Fibroblast of pulmonary artery (primary cell): Measurements from ENCODE around the gene ETS2.
A peak's percentile ranks its signal among the peaks of the same experiment; 100 is the strongest.

Source experiments
- DNase-seq: peaks from one replicate; pipeline ENCODE4 v3.0.0-alpha.2; 2010; ENCODE audit warnings: low read depth
- H3K4me3 ChIP-seq: replicated peaks from 2 replicates; pipeline ENCODE4 v1.5.1; 2011; ENCODE audit warnings: low read depth, mild to moderate bottlenecking, control low read depth, low read length, moderate library complexity
- CTCF ChIP-seq: IDR thresholded peaks from 2 replicates; pipeline ENCODE4 v1.5.1; 2011; ENCODE audit warnings: mild to moderate bottlenecking, control low read depth, low read length, inconsistent platforms; ENCODE audit errors: missing control alignments

Gene ETS2

GRCh38 chr21:38794978-38795377, 10.8 kb upstream of the ETS2 start:
- no peak overlapping the region for H3K4me3 ChIP-seq
- no peak for TF ChIP-seq CTCF
- no peak for DNase-seq

DNA sequence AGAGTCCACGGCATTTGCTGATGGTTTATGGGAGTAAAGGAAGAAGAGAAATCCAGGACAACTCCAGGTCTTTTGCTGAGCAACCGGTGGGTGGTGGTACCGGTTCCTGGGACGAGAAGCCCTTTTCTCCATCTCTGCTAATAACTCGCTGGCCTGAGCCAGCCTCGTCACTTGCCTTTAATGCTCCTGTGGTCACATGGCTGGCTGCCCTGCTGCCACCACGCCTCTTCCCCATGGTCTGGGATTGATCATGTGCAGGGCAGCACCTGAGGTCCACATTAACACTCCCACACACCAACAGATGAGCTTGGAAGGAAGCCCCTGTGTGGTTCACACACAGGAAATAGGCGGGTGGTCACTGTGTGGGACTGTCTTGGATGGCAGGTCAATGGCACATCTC, 10.3 kb upstream of the ETS2 start:
- DNase-seq: no peak
- no peak for TF ChIP-seq CTCF
- no peak overlapping the region for H3K4me3 ChIP-seq

DNA sequence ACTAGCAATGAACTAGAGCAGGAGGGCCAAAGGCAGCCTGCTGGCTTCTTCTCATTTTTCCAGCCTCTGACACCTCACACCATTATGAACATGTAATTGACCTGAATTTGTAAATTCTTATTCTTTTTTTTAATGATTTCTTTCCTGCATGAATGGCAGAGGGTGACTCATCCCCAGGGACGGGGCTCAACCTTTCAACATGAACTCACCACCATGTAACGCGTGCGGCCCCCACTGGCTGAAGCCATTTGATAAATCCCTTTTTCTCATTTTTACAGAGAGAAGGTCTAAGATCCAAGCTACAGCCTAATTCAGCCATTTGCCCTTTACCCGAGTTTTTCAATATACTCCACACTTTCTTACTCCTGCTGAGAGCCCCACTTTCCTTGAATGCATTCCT, 9.3 kb upstream of the ETS2 start:
- H3K4me3 ChIP-seq: no peak overlapping the region
- peak; percentile 63 for DNase-seq
- peak; percentile 11 for TF ChIP-seq CTCF

GRCh38 chr21:38797470-38797869, 8.3 kb upstream of the ETS2 start:
- no peak for DNase-seq
- no peak for TF ChIP-seq CTCF

GRCh38 chr21:38798081-38798480, 7.6 kb upstream of the ETS2 start:
- DNase-seq: no peak
- H3K4me3 ChIP-seq: no peak overlapping the region
- no peak for TF ChIP-seq CTCF

More at GRCh38 chr21:38797470-38797869, 8.3 kb upstream of the ETS2 start:
- H3K4me3 ChIP-seq: no peak overlapping the region

DNA sequence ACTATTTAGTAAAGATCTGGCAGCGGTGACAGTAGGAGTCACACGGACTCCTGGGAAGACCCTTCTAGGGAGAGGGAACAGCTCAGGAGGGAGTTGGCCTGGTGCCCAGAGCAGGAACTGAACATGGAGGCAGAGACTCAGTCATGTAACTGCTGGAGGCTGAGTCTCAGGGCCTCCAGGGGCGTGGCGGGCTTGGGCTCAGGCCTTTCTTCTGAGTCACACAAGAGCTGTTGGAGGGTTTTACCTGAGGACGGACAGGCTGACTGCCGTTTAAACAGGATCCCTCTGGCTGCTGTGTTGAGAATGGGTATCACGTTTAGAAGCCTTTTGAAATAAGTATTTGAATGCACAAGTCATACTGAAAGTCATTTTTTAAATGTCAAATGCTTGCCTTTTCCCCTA, 7.2 kb upstream of the ETS2 start:
- no peak for TF ChIP-seq CTCF
- DNase-seq: peak; percentile 50
- no peak overlapping the region for H3K4me3 ChIP-seq

DNA sequence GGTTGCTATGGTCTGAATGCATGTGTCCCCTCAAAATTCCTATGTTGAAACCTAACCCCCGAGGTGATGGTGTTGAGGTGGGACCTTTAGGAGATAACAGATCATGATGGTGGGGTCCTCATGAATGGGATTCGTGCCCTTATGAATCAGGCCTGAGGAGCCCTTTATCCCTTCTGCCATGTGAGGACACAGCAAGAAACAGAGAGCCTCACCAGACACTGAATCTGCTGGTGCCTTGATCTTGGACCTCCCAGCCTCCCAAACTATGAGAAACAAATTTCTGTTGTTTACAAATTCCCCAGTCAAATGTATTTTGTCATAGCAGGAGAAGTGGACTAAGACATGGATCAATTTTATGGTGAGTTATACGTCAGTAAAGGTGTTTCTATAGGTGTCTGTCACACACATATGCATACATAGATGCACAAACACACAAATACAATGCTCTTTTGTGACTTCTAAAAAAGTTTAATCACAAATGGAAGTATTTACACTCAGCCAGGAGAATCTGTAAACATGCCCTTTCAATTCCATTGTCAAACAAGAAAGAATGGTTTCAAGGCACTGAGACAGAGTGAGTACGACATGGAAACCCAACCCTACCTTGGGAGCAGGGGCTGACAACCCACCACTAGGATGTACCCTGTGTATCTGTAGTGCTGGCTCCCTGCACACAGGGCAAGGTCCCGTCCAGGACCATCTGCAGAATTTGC, 5.5 kb upstream of the ETS2 start:
- TF ChIP-seq CTCF: no peak
- DNase-seq: no peak
- no peak overlapping the region for H3K4me3 ChIP-seq
